Measurements from ENCODE around the gene STPG2. TPM values are rescaled to one million over a fixed set of nuclear protein-coding genes. Genes with fewer than 3 reads are reported as not detected.

Gene STPG2
- total and polyA plus RNA-seq, 10 of the 15 experiments (the other 5 are each of a cell fraction or from before 2014, with no cell fraction given) = 0.13 to 0.24 TPM; not detected in 8

GRCh38 chr4:97664741-97665140 is 478.5 kb downstream of the STPG2 start:
- no peaks in the 10 kb centered on the region for H3K27me3 ChIP-seq (replicated peaks in 1 of 2; ENCODE audit: control insufficient read depth in 2 of 2, insufficient read depth in 2 of 2, low read length in 1 of 2)
- no peaks in the 10 kb centered on the region for H3K36me3 ChIP-seq (ENCODE audit: control insufficient read depth in 2 of 2, insufficient read depth in 2 of 2, low read length in 1 of 2)
- no peak for FAIRE-seq

GRCh38 chr4:97662133-97662532 is 481.1 kb downstream of the STPG2 start:
- CTCF ChIA-PET = no interaction called here
- H3K79me2 ChIP-seq (ENCODE audit: control insufficient read depth, insufficient read depth, low read length) = no peaks in the 10 kb centered on the region
- DNase-seq (ENCODE audit: low read depth, low spot score) (no peak), FAIRE-seq (no peak), ATAC-seq (no peak)
- H3K4me3 ChIP-seq = no peak overlapping the region
- H2AFZ ChIP-seq (ENCODE audit: control insufficient read depth, low read depth, low read length) = no peak overlapping the region
- H3K4me1 ChIP-seq (ENCODE audit: control insufficient read depth, insufficient read depth, low read length) = no peaks in the 10 kb centered on the region
- TF ChIP-seq PRDM15 (CRISPR knock-in tag; IDR thresholded peaks at IDR 0.05) (no peak), SKIL (IDR thresholded peaks at IDR 0.05; ENCODE audit: low read depth, poor library complexity, severe bottlenecking) (no peak), PAX5 (IDR thresholded peaks at IDR 0.05; ENCODE audit: borderline replicate concordance, low read depth, low read length) (no peak), NFIC (IDR thresholded peaks at IDR 0.05; ENCODE audit: low read depth, low read length) (no peak), NR2C1 (IDR thresholded peaks at IDR 0.05) (no peak)
- 0% methylated on average over 2 of the region's 2 CpGs for WGBS (ENCODE audit: insufficient coverage, insufficient replicate concordance, low lambda C conversion rate, missing lambda C conversion rate)
- no peaks in the 10 kb centered on the region for H4K20me1 ChIP-seq (ENCODE audit: control insufficient read depth, insufficient read depth)
- H3K9ac ChIP-seq (ENCODE audit: control insufficient read depth, insufficient read depth, low read length) = no peak overlapping the region
- POLR2A ChIA-PET = no interaction called here
- in situ Hi-C loops (cut with MboI) (no loop called here), intact Hi-C loops (cut with micrococcal nuclease; ENCODE audit: unreplicated experiment) (no loop called here)
- no peaks in the 10 kb centered on the region for H3K9me3 ChIP-seq (replicated peaks; ENCODE audit: control insufficient read depth, insufficient read depth, low read length)
- no peak overlapping the region for H3K4me2 ChIP-seq (ENCODE audit: control insufficient read depth, insufficient read depth)
- no peaks in the 10 kb centered on the region for H3K36me3 ChIP-seq (ENCODE audit: control insufficient read depth in 2 of 2, insufficient read depth in 2 of 2, low read length in 1 of 2)
- H3K27me3 ChIP-seq (replicated peaks in 1 of 2; ENCODE audit: control insufficient read depth in 2 of 2, insufficient read depth in 2 of 2, low read length in 1 of 2) = no peaks in the 10 kb centered on the region
- RAD21 ChIA-PET (ENCODE audit: unreplicated experiment) = no interaction called here
- no peak overlapping the region for H3K27ac ChIP-seq (ENCODE audit: control insufficient read depth, insufficient read depth)
- no TSS peak for BruUV-seq (replicated peaks)
- SMC1A ChIA-PET (ENCODE audit: uncharacterized antibody, unreplicated experiment) = no interaction called here

More at GRCh38 chr4:97664741-97665140, 478.5 kb downstream of the STPG2 start:
- Histone ChIP-seq H3K4me1 (ENCODE audit: control insufficient read depth, insufficient read depth, low read length) (no peaks in the 10 kb centered on the region), H3K4me3 (no peak overlapping the region), H3K9me3 (replicated peaks; ENCODE audit: control insufficient read depth, insufficient read depth, low read length) (no peaks in the 10 kb centered on the region), H2AFZ (ENCODE audit: control insufficient read depth, low read depth, low read length) (no peak overlapping the region), H3K4me2 (ENCODE audit: control insufficient read depth, insufficient read depth) (no peak overlapping the region), H3K9ac (ENCODE audit: control insufficient read depth, insufficient read depth, low read length) (no peak overlapping the region), H3K27ac (ENCODE audit: control insufficient read depth, insufficient read depth) (no peak overlapping the region), H4K20me1 (ENCODE audit: control insufficient read depth, insufficient read depth) (no peaks in the 10 kb centered on the region), H3K79me2 (ENCODE audit: control insufficient read depth, insufficient read depth, low read length) (no peaks in the 10 kb centered on the region)
- ChIA-PET SMC1A (ENCODE audit: uncharacterized antibody, unreplicated experiment) (no interaction called here), CTCF (no interaction called here), POLR2A (no interaction called here), RAD21 (ENCODE audit: unreplicated experiment) (no interaction called here)
- DNase-seq (ENCODE audit: low read depth, low spot score) (no peak), ATAC-seq (no peak)
- 0% methylated on average over 5 of the region's 5 CpGs for WGBS (ENCODE audit: insufficient coverage, insufficient replicate concordance, low lambda C conversion rate, missing lambda C conversion rate)
- BruUV-seq (replicated peaks) = no TSS peak
- in situ Hi-C loops (cut with MboI) = no loop called here
- intact Hi-C loops (cut with micrococcal nuclease; ENCODE audit: unreplicated experiment) = no loop called here
- TF ChIP-seq SRF (IDR thresholded peaks at IDR 0.05; ENCODE audit: low read depth in 2 of 2, low read length in 2 of 2) (no peak), TCF7 (IDR thresholded peaks at IDR 0.05; ENCODE audit: borderline replicate concordance) (no peak), CEBPB (IDR thresholded peaks at IDR 0.05; ENCODE audit: borderline replicate concordance in 1 of 2, low read depth in 2 of 2, low read length in 2 of 2) (no peak), KDM1A (IDR thresholded peaks at IDR 0.05; ENCODE audit: borderline replicate concordance) (no peak), CBFB (IDR thresholded peaks at IDR 0.05; ENCODE audit: low read depth) (no peak), SUZ12 (IDR thresholded peaks at IDR 0.05; ENCODE audit: unreplicated experiment) (no peak), NRF1 (conservative IDR thresholded peaks at IDR 0.05; ENCODE audit: low read depth, low read length) (no peak), TCF12 (IDR thresholded peaks at IDR 0.05; ENCODE audit: low read depth, low read length) (no peak), SUPT20H (IDR thresholded peaks at IDR 0.05; ENCODE audit: borderline replicate concordance, control insufficient read depth, low read depth, low read length) (no peak), GATAD2B (conservative IDR thresholded peaks at IDR 0.05; ENCODE audit: low read depth) (no peak), TCF3 (IDR thresholded peaks at IDR 0.05; ENCODE audit: borderline replicate concordance, insufficient read depth, low read depth, low read length) (no peak), POU2F2 (IDR thresholded peaks at IDR 0.05; ENCODE audit: borderline replicate concordance, low read depth, low read length) (no peak), JUND (IDR thresholded peaks at IDR 0.05; ENCODE audit: low read depth, low read length) (no peak)
